Measurements from ENCODE around the gene TIGD3. TPM values are rescaled to one million over a fixed set of nuclear protein-coding genes. Genes with fewer than 3 reads are reported as not detected.

The TIGD3 gene
- total RNA-seq, 1 experiment from 2014 or later = 3.0 TPM

DNA sequence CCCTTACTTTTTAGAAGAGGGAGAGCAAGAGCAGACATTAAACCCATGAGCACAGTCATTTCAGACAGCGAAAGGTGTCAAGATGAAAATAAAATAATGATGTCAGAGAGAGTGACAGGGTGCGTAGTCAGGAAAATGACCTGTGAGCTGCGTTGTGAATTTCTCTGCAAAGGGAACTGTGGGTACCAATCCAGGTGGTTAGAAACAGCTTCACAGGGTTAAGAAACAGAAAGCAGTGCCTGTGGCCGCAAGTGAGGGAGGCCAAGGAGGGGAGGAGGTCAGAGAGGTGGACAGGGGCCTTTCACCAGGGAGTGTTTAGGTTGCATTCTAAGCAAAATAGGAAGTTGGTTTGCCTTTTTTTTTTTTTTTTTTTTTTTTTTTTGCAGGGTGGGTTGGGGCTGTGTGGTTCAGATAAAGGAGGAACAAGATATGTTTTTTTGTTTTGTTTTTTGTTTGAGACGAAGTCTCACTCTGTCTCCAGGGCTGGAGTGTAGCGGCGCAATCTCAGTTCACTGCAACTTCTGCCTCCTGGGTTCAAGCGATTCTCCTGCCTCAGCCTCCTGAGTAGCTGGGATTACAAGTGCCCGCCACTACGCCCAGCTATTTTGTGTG, 7.9 kb downstream of the TIGD3 start:
- no peaks in the 10 kb centered on the region for H3K9me3 Mint-ChIP-seq (ENCODE audit: unreplicated experiment)
- intact Hi-C loops (cut with micrococcal nuclease; ENCODE audit: unreplicated experiment) = no loop called here
- Histone ChIP-seq H3K4me3 (ENCODE audit: low read depth, low read length) (no peak overlapping the region), H3K36me3 (ENCODE audit: control insufficient read depth, insufficient read depth, low read length) (no peaks in the 10 kb centered on the region), H3K9me3 (no peaks in the 10 kb centered on the region), H3K27me3 (replicated peaks; ENCODE audit: control insufficient read depth, insufficient read depth, low read length) (no peaks in the 10 kb centered on the region), H3K4me1 (peaks cover 27% of the 10 kb centered on the region)
- no peak overlapping the region for H3K4me3 Mint-ChIP-seq (ENCODE audit: unreplicated experiment)
- TF ChIP-seq, protein P1, sequence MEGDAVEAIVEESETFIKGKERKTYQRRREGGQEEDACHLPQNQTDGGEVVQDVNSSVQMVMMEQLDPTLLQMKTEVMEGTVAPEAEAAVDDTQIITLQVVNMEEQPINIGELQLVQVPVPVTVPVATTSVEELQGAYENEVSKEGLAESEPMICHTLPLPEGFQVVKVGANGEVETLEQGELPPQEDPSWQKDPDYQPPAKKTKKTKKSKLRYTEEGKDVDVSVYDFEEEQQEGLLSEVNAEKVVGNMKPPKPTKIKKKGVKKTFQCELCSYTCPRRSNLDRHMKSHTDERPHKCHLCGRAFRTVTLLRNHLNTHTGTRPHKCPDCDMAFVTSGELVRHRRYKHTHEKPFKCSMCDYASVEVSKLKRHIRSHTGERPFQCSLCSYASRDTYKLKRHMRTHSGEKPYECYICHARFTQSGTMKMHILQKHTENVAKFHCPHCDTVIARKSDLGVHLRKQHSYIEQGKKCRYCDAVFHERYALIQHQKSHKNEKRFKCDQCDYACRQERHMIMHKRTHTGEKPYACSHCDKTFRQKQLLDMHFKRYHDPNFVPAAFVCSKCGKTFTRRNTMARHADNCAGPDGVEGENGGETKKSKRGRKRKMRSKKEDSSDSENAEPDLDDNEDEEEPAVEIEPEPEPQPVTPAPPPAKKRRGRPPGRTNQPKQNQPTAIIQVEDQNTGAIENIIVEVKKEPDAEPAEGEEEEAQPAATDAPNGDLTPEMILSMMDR (IDR thresholded peaks at IDR 0.05; ENCODE audit: insufficient read depth in 1 of 2, low read depth in 1 of 2, low read length in 1 of 2, severe bottlenecking in 1 of 2, unreplicated experiment in 1 of 2) = no peak
- CTCF ChIA-PET = interaction anchor here (0.6 to 1.0 kb wide), 2 partner anchors 25 to 100 kb away, joined by 3 to 4 read pairs; no protein-coding TSS in a partner anchor
- no peak overlapping the region for H3K27ac Mint-ChIP-seq (ENCODE audit: unreplicated experiment)
- POLR2A ChIA-PET = no interaction called here
- H3K27me3 Mint-ChIP-seq (ENCODE audit: insufficient read depth, unreplicated experiment) = no peaks in the 10 kb centered on the region
- DNase-seq = no peak
- BruUV-seq (replicated peaks) = no TSS peak
- peaks cover 24% of the 10 kb centered on the region for H3K4me1 Mint-ChIP-seq (ENCODE audit: low read depth, unreplicated experiment)
- peaks cover 16% of the 10 kb centered on the region for H3K36me3 Mint-ChIP-seq (ENCODE audit: insufficient read depth, unreplicated experiment)

DNA sequence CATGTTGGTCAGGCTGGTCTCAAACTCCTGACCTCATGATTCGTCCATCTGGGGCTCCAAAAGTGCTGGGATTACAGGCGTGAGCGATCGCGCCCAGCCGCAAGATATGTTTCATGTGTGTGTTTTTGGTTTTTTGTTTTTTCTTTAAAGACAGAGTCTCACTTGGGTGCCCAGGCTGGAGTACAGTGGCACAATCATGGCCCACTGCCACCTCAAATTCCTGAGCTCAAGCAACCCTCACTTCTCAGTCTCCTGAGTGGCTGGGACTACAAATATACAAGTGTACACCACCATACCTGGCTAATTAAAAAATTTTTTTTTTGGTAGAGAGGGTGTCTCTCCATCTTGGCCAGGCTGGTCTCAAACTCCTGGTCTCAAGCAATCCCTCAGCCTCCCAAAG, 8.4 kb downstream of the TIGD3 start:
- no peak overlapping the region for H3K4me3 Mint-ChIP-seq (ENCODE audit: unreplicated experiment)
- no peaks in the 10 kb centered on the region for H3K27me3 Mint-ChIP-seq (ENCODE audit: insufficient read depth, unreplicated experiment)
- peaks cover 24% of the 10 kb centered on the region for H3K4me1 ChIP-seq
- CTCF ChIA-PET = interaction anchor here (0.6 to 1.0 kb wide), 2 partner anchors 99 to 147 kb away, joined by 4 to 8 read pairs; no protein-coding TSS in a partner anchor
- DNase-seq = no peak
- no peak overlapping the region for H3K27ac Mint-ChIP-seq (ENCODE audit: unreplicated experiment)
- no peaks in the 10 kb centered on the region for H3K36me3 ChIP-seq (ENCODE audit: control insufficient read depth, insufficient read depth, low read length)
- no TSS peak for BruUV-seq (replicated peaks)
- no peaks in the 10 kb centered on the region for H3K9me3 Mint-ChIP-seq (ENCODE audit: unreplicated experiment)
- H3K27me3 ChIP-seq (replicated peaks; ENCODE audit: control insufficient read depth, insufficient read depth, low read length) = no peaks in the 10 kb centered on the region
- peaks cover 14% of the 10 kb centered on the region for H3K36me3 Mint-ChIP-seq (ENCODE audit: insufficient read depth, unreplicated experiment)
- no peak overlapping the region for H3K4me3 ChIP-seq (ENCODE audit: low read depth, low read length)
- TF ChIP-seq, protein P1 (IDR thresholded peaks at IDR 0.05; ENCODE audit: insufficient read depth in 1 of 2, low read depth in 1 of 2, low read length in 1 of 2, severe bottlenecking in 1 of 2, unreplicated experiment in 1 of 2) = no peak
- peaks cover 18% of the 10 kb centered on the region for H3K4me1 Mint-ChIP-seq (ENCODE audit: low read depth, unreplicated experiment)
- POLR2A ChIA-PET = no interaction called here
- intact Hi-C loops (cut with micrococcal nuclease; ENCODE audit: unreplicated experiment) = no loop called here
- no peaks in the 10 kb centered on the region for H3K9me3 ChIP-seq

DNA sequence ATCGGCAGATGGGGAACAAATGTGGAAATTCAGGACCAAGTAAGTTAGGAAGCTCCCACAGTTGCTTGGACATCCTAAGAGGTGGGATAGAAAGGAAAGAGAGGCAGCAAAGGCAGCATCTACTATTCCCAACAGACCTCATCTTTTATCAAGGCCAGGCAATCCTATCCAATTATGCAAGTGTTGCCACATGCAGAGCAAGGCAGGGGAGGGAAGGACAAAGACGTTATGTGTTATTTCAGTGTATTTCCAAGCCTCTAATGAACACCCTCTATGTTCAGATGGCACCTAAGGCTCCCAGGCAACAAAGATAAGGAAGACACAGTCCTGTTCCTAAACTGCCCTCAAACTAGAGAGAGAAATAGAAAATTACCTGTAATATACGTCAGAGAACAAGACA, 9.2 kb downstream of the TIGD3 start:
- Histone ChIP-seq H3K4me1 (peaks cover 18% of the 10 kb centered on the region), H3K27me3 (replicated peaks; ENCODE audit: control insufficient read depth, insufficient read depth, low read length) (no peaks in the 10 kb centered on the region), H3K9me3 (no peaks in the 10 kb centered on the region), H3K36me3 (ENCODE audit: control insufficient read depth, insufficient read depth, low read length) (no peaks in the 10 kb centered on the region), H3K4me3 (ENCODE audit: low read depth, low read length) (no peak overlapping the region)
- Mint-ChIP-seq H3K27ac (ENCODE audit: unreplicated experiment) (no peak overlapping the region), H3K36me3 (ENCODE audit: insufficient read depth, unreplicated experiment) (peaks cover 10% of the 10 kb centered on the region), H3K9me3 (ENCODE audit: unreplicated experiment) (no peaks in the 10 kb centered on the region), H3K27me3 (ENCODE audit: insufficient read depth, unreplicated experiment) (no peaks in the 10 kb centered on the region), H3K4me3 (ENCODE audit: unreplicated experiment) (no peak overlapping the region), H3K4me1 (ENCODE audit: low read depth, unreplicated experiment) (peaks cover 16% of the 10 kb centered on the region)
- TF ChIP-seq, protein P1 (IDR thresholded peaks at IDR 0.05; ENCODE audit: insufficient read depth in 1 of 2, low read depth in 1 of 2, low read length in 1 of 2, severe bottlenecking in 1 of 2, unreplicated experiment in 1 of 2) = no peak
- no peak for DNase-seq
- no TSS peak for BruUV-seq (replicated peaks)
- intact Hi-C loops (cut with micrococcal nuclease; ENCODE audit: unreplicated experiment) = no loop called here
- ChIA-PET POLR2A (no interaction called here), CTCF (no interaction called here)
